OCI-LY1 (cell line): ENCODE data around the gene TAS1R1.

Source experiments
- CTCF ChIP-seq: fragments of 200-600 bp; sonication (generic), shearing (Covaris generic); IDR thresholded peaks from 2 replicates; pipeline ENCODE4 v1.5.1; 2017; ENCODE audit warnings: mild to moderate bottlenecking, antibody characterized with exemption, low read length, moderate library complexity, mixed read lengths
- EZH2 ChIP-seq: fragments of 200-600 bp; sonication (generic), shearing (Covaris generic); IDR thresholded peaks from 2 replicates; pipeline ENCODE4 v1.8.0; 2017; ENCODE audit warnings: borderline replicate concordance, mixed run types, mild to moderate bottlenecking, antibody characterized with exemption, low read length, moderate library complexity, mixed read lengths

DNA sequence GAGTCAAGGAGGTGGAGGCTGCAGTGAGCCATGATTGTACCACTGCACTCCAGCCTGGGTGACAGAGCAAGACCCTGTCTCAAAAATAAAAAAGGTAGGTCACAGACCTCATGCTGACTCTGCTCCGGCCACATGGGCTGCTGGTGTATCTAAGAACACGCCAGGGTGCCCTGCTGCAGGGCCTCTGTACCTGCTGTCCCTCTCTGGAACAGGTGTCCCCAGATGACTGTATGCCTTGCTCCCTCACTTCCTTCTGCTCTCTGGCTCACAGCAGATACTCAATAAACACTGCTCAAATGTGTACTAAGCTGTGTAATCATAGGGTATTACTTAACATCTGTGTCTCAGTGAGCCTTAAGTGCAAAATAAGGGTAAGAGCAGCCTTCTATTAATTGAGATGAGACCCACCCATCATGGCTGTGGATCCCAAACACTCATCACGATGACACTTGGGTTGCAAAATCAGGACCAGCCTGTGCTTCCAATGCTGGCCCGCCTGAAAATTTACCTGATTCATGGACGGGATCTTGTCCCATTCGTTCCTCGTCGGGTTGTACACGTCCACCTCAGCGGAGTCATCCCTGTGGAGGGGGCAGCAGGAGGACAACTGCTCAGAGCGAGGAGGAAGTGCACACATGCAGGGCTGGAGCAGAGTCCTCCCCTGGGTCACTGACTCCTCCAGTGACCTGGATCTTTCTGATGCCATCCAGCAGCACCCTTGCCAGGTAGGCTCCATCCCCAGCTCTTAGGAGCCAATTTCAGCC, 40.1 kb downstream of the TAS1R1 start:
- TF ChIP-seq CTCF (no peak), EZH2 (no peak)
